ENCODE data around the gene ZNF267.
"Not testable (repeated sequence)": the region's sequence is repeated elsewhere in the genome, so short reads cannot be mapped to it uniquely, and the experiment has no call there.

The ZNF267 gene

DNA sequence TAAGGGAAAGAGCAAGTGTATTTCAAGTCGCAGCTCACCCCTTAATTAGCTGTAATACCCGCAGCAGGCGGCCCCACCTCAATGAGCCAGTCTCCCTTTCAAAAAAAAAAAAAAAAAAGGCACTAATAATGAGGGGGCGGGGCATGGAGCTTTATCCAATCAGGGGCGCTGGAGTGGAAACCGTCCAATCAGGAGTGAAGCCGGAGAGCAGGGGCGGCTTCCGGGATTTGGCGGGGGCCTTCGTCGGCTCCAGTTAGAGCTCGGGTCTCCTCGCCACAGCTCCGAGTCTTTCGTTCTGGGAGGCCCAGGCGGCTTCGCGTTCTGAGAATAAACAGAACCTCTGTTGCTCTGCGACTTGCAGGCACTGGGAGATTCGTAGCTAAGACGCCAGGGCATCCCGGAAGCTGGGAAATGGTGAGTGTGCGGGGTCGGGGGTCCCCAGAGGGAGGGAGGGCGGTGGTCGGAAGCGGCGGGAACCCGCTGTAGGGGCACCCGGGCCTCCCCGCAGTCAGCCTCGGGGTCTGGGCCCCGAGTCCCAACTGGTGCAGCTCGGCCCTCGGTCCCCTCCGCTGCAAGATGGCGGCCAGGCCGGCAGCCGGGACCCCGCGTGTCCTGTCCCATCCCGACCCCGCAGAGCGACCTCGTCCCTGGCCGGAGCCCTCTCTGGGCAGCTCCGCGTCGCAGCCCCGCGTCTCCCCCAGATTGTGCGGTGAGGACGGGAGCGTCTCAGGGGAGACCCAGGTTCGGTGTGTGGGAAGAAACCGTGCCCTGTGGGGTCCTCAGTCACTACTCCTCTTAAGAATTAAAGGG lies at the start of gene ZNF267:
ZNF267 (plus strand) TSS at position 252 of the 810 bp plus-strand sequence; CDS start at position 412, 160 bp downstream.
- peak; percentile 94 for DNase-seq
- in situ Hi-C loops (cut with MboI; ENCODE audit: low pct_unique_long_range_greater_than_20kb, low sequenced_read_pairs), result no loop called here

DNA sequence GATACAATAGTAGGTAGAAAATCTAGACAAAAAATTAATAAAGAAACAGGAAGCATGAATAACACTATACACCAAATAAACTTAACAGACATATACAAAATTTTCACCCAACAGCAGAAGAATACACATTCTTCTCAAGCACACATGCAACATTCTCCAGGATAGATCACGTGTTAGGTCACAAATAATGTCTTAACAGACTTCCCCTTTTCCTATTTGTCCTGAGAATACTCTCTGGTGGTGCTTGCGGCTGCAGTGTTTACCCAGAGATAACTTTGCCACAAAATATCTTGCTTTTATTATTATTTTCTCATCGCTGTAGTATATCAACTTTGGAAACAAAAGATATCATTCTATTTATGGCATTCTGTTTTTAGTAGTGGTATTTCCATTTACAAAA lies 40.6 kb upstream of the ZNF267 start:
- DNase-seq, result no peak
- in situ Hi-C loops (cut with MboI; ENCODE audit: low pct_unique_long_range_greater_than_20kb, low sequenced_read_pairs), result no loop called here

DNA sequence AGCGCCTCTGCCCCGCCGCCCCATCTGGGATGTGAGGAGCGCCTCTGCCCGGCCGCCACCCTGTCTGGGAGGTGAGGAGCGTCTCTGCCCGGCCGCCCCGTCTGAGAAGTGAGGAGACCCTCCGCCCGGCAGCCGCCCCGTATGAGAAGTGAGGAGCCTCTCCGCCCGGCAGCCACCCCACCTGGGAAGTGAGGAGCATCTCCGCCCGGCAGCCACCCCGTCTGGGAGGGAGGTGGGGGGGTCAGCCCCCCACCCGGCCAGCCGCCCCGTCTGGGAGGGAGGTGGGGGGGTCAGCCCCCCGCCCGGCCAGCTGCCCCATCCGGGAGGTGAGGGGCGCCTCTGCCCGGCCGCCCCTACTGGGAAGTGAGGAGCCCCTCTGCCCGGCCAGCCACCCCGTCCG lies 37.2 kb upstream of the ZNF267 start:
- in situ Hi-C loops (cut with MboI; ENCODE audit: low pct_unique_long_range_greater_than_20kb, low sequenced_read_pairs); DNase-seq: not testable (repeated sequence)

DNA sequence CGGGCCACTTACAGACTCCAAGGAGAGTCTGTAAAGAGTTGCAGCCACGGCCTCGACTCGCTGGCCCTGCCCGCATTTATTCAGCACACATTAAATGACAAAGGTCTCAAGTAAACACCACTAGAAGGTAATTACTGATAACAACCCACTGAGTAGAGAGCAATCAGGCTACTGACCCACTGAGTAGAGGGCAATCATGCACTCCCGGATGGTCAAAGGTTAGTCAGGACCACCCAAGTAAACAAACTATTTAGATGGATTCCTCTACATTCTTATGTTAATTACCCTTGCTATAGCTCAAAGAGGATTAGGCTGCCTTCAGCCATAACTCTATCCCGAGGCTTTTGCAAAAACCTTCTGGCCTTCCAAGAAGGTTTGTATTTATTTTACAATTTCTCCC lies 30.7 kb upstream of the ZNF267 start:
- DNase-seq, result no peak
- in situ Hi-C loops (cut with MboI; ENCODE audit: low pct_unique_long_range_greater_than_20kb, low sequenced_read_pairs), result no loop called here

DNA sequence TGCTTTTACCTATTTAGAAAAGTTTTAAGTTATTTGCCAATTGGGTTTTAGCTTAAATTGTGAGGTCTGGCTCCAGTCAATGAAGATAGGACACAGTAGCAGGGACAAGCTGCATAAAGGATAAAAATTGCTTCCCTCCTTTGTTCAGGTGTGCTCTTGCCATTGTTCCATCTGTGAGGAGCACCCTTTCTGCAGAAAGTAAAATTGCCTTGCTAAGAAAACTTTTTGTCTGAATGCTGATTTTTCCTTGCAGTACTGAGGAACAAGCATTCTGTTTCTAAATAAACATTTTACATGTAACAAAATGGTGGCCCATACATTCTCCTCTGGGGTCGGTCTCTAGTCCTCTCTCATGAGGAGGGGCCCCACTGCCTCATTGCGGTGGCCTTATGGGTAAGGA lies 25.0 kb upstream of the ZNF267 start:
- DNase-seq; in situ Hi-C loops (cut with MboI; ENCODE audit: low pct_unique_long_range_greater_than_20kb, low sequenced_read_pairs): not testable (repeated sequence)

DNA sequence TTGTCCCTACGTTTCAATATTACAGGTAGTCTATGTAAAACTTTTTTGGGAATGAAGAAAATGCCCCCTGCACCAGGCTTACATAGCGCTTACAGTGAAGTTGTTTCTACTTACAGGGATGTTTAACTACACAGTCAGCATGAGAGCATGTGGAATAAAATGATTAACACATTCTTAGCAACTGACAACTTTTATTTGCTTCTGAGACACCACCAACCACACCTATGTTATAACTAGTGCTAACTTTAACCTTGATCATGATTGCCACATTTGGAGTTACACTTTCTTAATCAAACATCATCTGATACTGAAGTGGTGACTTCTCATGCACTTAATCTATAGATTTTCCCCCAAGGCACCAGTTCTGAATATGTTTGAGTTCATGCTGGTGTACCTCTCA lies 20.3 kb upstream of the ZNF267 start:
- in situ Hi-C loops (cut with MboI; ENCODE audit: low pct_unique_long_range_greater_than_20kb, low sequenced_read_pairs), result no loop called here

DNA sequence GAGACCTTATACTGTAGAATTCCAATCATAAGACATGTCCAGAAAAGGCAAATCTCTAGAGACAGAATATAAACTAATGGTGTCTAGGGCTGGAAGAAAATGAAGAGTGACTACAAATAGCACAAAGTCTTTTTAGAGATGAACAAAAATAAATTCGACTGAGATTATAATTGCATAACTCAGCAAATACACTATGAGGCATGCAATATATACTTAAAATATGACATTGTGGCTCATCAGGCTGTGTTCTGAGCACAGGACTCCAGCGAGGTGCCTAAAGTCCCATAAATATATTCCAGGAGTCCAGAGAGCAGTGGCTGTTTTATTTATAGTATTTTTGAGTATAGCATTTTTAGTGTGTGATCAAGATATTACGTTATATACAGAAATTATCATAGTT lies 13.1 kb upstream of the ZNF267 start:
- in situ Hi-C loops (cut with MboI; ENCODE audit: low pct_unique_long_range_greater_than_20kb, low sequenced_read_pairs), result no loop called here
- DNase-seq, result no peak

More for the DNA sequence above, 20.3 kb upstream of the ZNF267 start:
- DNase-seq, result no peak

DNA sequence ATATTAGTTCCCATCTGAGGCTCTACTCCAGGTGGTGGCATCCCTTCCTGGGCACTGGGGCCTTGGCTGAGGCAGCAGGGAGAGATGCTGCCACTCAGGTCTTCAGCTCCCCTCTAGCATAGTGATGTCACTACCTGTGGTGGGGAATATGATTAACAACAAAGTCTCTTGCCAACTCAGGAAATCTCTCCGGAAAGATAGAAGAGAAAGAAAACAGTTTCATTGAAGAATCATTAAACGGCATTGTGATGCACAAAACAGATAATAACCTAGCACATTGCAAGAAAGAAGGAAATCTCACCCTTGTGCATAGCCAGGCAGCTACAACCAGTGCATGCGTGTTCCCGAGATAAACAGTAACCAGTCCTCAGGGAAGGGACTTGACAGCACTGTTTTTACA lies 12.2 kb upstream of the ZNF267 start:
- in situ Hi-C loops (cut with MboI; ENCODE audit: low pct_unique_long_range_greater_than_20kb, low sequenced_read_pairs), result no loop called here
- no peak for DNase-seq

DNA sequence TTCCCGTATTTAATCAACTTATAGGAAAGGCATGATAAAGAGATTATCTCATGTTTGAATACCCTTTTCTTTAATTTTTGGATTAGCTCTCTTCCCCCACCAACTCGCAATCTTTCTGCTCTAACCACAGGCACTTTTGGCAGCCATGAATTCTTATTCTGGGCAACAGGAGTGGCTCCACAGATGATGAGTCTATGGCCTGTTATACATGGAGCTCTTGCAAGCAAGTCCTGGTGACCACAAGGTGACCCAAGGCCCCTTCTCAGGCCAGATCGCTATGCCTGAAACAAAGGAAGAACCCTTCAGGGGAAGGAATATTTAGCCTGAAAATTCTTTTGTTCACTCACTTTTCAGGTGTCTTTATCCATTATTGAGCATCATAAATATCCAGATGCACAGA lies 10.8 kb upstream of the ZNF267 start:
- no peak for DNase-seq
- in situ Hi-C loops (cut with MboI; ENCODE audit: low pct_unique_long_range_greater_than_20kb, low sequenced_read_pairs), result no loop called here

DNA sequence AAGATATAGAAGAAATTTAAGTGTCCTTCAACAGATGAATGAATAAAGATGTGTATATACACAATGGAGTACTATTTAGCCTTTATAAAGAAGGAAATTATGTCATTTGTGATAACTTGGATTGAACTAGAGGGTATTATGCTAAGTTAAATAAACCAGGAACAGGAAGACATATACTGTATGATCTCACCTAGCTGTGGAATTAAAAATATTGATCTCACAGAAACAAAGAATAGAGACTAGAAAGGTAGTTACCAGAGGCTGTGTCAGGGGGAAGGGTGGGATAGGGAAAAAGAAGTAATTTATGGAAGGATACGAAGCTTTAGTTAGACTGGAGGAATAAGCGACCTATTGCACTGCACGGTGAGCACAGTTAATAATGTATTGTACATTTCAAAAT lies 5.4 kb upstream of the ZNF267 start:
- in situ Hi-C loops (cut with MboI; ENCODE audit: low pct_unique_long_range_greater_than_20kb, low sequenced_read_pairs), result no loop called here
- DNase-seq, result no peak

DNA sequence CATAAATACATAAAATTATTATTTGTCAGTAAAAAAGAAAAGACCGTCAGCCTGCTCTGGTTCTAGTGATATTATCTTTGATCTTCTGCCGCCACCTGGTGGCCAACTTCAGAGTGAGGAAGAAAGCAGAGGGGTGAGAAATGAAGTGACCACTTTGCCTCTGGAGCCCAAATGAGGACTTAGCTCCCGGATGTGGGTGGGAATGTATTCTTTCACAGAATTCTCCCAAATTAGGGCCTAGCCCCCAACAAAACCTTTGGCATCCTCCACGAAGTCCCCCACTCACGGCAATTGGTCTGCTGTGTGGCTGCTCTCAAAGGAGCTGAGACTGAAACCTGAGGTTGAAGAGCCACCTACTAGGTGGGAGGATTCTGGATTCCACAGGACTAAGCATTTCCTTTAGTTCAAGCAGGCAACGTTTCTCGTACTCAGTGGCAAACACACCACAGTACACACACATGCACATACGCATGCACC lies 4.9 kb upstream of the ZNF267 start:
- in situ Hi-C loops (cut with MboI; ENCODE audit: low pct_unique_long_range_greater_than_20kb, low sequenced_read_pairs), result no loop called here

DNA sequence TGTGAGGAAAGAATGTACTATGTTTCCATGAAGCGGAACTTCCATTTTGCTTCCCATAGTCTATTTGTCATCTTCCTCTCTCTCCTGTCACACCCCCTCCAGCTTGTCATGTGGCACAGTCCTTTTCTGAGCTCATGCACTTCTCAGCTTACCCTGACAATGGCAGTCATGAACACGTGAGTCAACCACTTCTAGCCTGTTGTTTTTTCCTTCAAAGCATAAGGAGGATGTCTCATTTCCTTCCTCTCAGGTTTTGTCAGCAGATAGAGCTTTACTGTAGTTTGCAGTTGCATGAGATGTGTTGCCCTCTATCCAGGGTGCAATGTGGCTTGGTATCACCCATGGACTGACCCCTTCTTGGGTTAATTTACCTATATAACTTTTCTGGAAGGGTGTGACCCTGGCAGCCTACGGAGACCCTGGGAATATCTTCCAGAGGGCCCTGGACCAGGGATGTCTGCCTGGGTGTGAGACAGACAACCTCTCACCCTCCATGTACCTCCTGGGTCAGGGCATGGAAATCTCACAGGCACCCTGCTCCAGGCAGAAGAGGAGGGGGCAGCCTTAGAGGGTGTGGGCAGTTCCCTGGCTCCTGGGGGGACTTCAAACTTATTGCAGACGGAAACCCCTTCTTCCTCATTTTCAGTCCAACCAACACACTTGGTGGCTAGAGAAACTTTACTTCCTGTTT lies 4.0 kb upstream of the ZNF267 start:
- in situ Hi-C loops (cut with MboI; ENCODE audit: low pct_unique_long_range_greater_than_20kb, low sequenced_read_pairs), result no loop called here

More for the DNA sequence above, 4.9 kb upstream of the ZNF267 start:
- peak; percentile 85 for DNase-seq

DNA sequence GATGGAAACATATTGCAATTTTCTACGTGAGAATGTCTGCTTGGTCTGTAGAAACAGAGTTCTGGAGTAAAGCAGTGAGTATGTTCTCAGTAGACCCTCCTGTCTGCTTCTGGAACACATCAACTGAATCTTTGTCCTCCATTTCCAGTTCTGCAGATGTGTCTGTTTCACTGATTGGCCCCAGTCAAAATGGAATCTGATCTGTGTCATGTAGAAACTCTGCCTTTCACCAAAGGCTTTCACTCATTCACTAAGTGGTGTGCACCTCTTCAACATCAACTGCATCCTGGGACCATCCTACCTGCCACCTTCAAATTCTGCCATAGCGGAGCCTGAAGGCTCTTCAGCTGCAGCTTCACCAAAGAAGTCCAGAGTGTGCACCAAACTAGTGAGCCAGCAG lies 2.8 kb upstream of the ZNF267 start:
- in situ Hi-C loops (cut with MboI; ENCODE audit: low pct_unique_long_range_greater_than_20kb, low sequenced_read_pairs), result no loop called here

More for the DNA sequence above, 4.0 kb upstream of the ZNF267 start:
- DNase-seq, result peak; percentile 93

DNA sequence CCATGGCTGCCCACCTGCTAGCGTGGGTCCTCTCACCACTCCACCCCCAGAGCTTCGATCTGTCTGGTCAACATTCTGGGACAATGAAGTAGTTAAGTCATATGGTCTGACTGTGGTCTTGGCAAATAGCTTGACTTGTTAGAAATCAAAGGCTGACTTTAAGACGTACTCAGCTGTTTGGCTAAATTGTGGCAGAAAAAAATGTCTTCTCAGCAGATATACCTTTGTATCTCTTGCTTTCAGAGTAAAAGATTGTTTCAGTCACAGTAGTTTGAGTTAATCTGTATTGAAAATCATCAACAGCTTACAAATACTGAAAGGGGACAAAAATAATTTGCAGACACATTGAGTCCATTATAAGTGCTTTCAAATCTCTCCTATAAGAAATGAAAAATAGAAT lies 2.1 kb upstream of the ZNF267 start:
- in situ Hi-C loops (cut with MboI; ENCODE audit: low pct_unique_long_range_greater_than_20kb, low sequenced_read_pairs), result no loop called here
- DNase-seq, result no peak

More for the DNA sequence above, 2.8 kb upstream of the ZNF267 start:
- DNase-seq, result no peak

DNA sequence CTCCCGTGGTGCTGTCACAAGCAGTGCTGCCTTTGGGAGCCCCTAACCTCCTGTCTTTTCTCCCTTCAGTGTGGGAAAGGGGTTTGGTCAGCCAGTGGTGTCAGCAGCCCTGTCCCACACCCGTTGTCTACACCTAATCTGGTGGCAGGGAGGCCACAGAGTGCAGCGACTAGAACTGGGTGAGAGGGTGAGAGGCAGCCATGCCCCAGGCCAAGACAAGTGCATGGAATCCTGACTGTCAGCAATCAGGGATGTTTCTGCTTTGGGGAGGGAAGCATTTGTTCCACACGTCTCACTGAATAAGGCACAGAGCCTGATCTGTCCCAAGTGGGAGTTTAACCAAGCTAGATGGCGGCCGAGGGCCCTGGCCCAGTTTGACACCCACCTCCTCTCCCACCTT lies 1.4 kb upstream of the ZNF267 start:
- in situ Hi-C loops (cut with MboI; ENCODE audit: low pct_unique_long_range_greater_than_20kb, low sequenced_read_pairs), result no loop called here
- DNase-seq, result no peak

DNA sequence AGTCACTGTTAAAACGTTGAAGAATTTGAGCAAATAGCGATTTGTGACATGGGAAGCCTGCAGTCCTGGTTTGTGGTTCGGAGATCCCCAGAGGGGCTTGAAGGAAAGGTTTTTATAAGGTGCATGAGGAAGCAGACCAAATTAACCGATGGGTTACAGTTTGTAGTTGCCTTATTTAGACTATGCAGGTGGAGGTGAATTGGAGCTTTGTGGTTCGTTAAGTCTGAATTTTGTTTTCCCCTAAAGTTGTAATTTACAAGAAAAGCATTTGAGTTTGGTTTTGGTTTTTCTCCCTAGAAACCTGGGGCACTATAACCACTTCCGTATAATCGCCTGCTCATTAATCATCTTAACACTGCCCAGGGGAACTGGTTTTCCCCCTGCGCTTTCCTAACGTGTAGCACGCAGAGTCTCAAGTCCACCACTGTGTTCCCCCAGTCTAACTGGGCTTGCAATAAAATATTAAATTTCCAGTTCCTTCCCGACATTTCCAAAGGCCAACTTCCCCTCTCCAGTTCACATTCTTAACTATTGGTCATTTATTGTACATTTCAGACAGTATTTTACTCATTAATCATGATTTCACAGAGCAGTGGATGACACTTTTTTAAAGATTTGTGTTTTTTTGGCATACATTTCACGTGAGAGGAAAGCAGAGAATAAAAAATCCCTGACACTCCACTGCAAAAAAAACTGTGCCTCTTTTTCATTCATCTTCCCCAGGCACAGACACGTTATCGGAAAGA lies 932 bp downstream of the ZNF267 start:
- peak; percentile 63 for DNase-seq
- in situ Hi-C loops (cut with MboI; ENCODE audit: low pct_unique_long_range_greater_than_20kb, low sequenced_read_pairs), result no loop called here

DNA sequence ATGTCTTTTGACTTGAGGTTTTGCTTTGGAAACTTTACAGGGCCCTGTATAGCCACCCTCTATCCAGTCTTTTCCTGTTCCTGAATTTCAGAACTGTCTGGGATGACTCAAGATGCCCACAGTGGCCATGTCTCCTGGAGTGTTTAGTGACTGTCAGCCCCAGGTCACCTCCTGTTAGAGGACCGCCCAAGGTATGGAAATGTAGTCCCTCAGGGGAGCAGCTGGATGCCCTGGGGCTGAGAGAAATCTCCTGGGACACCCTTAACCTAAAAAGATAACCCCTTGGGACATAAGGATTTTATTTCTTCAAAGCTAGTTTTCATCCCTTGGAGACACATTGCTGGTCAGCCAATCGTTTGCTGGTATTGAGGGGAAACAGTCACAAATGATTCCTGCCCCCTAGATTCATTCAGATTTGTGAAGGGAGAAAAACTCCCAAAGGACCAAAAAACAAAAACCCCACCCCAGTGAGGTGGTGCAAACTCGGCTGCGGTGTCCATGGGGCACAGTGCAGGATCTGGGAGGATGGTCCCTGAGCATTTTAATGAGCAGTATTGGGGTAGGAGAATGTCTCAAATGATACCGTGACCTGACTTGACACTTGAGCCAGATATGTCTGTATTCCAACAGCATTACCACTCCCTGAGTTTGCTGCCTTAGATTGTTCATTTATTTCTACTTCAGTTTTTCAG lies 1.7 kb downstream of the ZNF267 start:
- in situ Hi-C loops (cut with MboI; ENCODE audit: low pct_unique_long_range_greater_than_20kb, low sequenced_read_pairs), result no loop called here
- no peak for DNase-seq

DNA sequence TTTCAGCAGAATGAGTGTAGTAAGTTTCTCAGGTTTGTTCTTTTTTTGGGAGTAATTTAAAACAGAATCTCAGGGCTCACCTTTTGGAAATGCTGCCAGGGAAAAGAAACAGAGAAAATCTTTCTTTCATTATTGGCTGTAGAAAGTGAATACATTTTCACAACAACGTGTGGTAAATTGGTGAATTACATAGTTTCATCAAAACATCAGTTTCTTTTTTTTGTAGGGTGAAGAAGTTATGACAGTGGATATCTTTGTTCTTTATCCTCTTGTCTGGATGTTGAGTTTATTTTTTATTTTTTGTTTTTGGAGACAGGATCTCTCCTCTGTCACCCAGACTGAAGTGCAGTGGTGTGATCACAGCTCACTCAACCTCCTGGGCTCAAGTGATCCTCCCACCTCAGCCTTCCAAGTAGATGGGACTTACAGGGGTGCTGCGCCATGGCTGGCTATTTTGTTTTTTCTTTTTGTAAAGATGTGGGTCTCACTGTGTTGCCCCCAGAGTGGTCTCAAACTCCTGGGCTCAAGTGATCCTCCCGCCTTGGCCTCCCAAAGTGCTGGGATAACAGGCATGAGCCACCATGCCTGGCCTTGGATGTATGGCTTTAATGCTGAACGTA lies 2.4 kb downstream of the ZNF267 start:
- in situ Hi-C loops (cut with MboI; ENCODE audit: low pct_unique_long_range_greater_than_20kb, low sequenced_read_pairs), result no loop called here
- no peak for DNase-seq
